Endometrium (tissue), 2 donors: ENCODE data around the gene GREM2.

Source experiments
- FAIRE-seq: peaks from 2 replicates; lab custom pipeline; 2012; peaks lifted over from hg19 to GRCh38; lab: Jason Lieb, UNC
- donor health status: control.
- donor health status: control.

GREM2 gene

GRCh38 chr1:240445369-240445768 is 166.6 kb downstream of the GREM2 start:
- FAIRE-seq = no peak

GRCh38 chr1:240441669-240442068 is 170.3 kb downstream of the GREM2 start:
- FAIRE-seq = no peak
